K562 (cell line): ENCODE data around the gene ATP9B. TPM values are rescaled to one million over a fixed set of nuclear protein-coding genes. Genes with fewer than 3 reads are reported as not detected.

ENCODE experiments used
- ATAC-seq: fragments of 200-7000 bp; cut with Tn5 transposase; 3 replicates; pipeline ENCODE4 v1.9.1; 2020; ENCODE audit warnings: moderate library complexity
- BruUV-seq: library from RNA; stranded (reverse); fragments of 400-500 nt; replicated peaks from 2 replicates; lab custom pipeline; 2021; lab: Mats Ljungman, UMichigan
- CTCF ChIA-PET: fragments of 300-600 bp; formaldehyde crosslinking; extraction: SDS; loops from one replicate; lab custom pipeline; 2021; ENCODE audit warnings: low intra/inter-chr PET ratio; lab: Yijun Ruan, JAX
- POLR2A ChIA-PET: fragments of 300-600, 350-650 bp; sonication (Branson Sonifier 250); formaldehyde crosslinking; extraction: SDS; loops from one replicate; lab custom pipeline; 2021; ENCODE audit warnings: antibody characterized with exemption, inconsistent platforms; lab: Yijun Ruan, JAX
- DNase-seq, 4 experiments: peaks; one replicate each; pipeline versions ENCODE4 v3.0.0 to v3.0.0-alpha.2; 2011 to 2018; ENCODE audit warnings: low spot score in 3 of 4, mixed read lengths in 3 of 4; ENCODE audit errors: extremely low read depth in 1 of 4
- FAIRE-seq: peaks from 2 replicates; lab custom pipeline; 2011; peaks lifted over from hg19 to GRCh38; lab: Jason Lieb, UNC
- H2AFZ ChIP-seq: 2 replicates; pipeline ENCODE4 v1.6.0; 2011; ENCODE audit warnings: low read depth, low read length, control low read depth, inconsistent platforms
- H3K27ac ChIP-seq: fragments of 200-600 bp; 3 replicates; pipeline ENCODE4 v1.8.0; 2011; ENCODE audit warnings: low read depth, mild to moderate bottlenecking, control low read depth, inconsistent platforms, low read length, moderate library complexity, mixed read lengths; ENCODE audit errors: extremely low read depth
- H3K27me3 ChIP-seq, 2 experiments: fragments of 300-600 bp in 1 of 2; 2 replicates in 1 of 2; 3 replicates in 1 of 2; pipeline versions ENCODE4 v1.6.0 to v1.8.0; 2011; ENCODE audit warnings: inconsistent platforms in 2 of 2, low read length in 2 of 2, mild to moderate bottlenecking in 1 of 2, mixed read lengths in 1 of 2, moderate library complexity in 1 of 2; ENCODE audit not compliant: control insufficient read depth in 2 of 2, insufficient read depth in 2 of 2
- H3K36me3 ChIP-seq: fragments of 300-600 bp; 3 replicates; pipeline ENCODE4 v1.8.0; 2011; ENCODE audit warnings: mild to moderate bottlenecking, low read length, inconsistent platforms; ENCODE audit not compliant: control insufficient read depth, insufficient read depth
- H3K4me1 ChIP-seq, 2 experiments: fragments of 200-600 bp in 1 of 2; replicated peaks in 1 of 2; 2 replicates in 1 of 2; 3 replicates in 1 of 2; pipeline versions ENCODE4 v1.5.1 to v1.8.0; 2011; ENCODE audit warnings: inconsistent platforms in 2 of 2, low read length in 2 of 2, mild to moderate bottlenecking in 1 of 2, mixed read lengths in 1 of 2, moderate library complexity in 1 of 2; ENCODE audit not compliant: control insufficient read depth in 2 of 2, insufficient read depth in 2 of 2
- H3K4me2 ChIP-seq: 2 replicates; pipeline ENCODE4 v1.6.1; 2011; ENCODE audit warnings: low read length, control low read depth, inconsistent platforms, mixed read lengths; ENCODE audit not compliant: insufficient read depth
- H3K4me3 ChIP-seq: fragments of 200-600 bp; sonication (generic), shearing (Covaris generic); 2 replicates; pipeline ENCODE4 v1.5.1; 2016; ENCODE audit warnings: control low read depth, inconsistent platforms
- H3K79me2 ChIP-seq: fragments of 200-600 bp; 3 replicates; pipeline ENCODE4 v1.8.0; 2011; ENCODE audit warnings: low read length, inconsistent platforms; ENCODE audit not compliant: control insufficient read depth, insufficient read depth
- H3K9ac ChIP-seq, 2 experiments: 2 replicates each; pipeline versions ENCODE4 v1.6.0 to v1.6.1; 2011; ENCODE audit warnings: low read depth in 2 of 2, low read length in 2 of 2, control low read depth in 1 of 2, inconsistent platforms in 1 of 2, mild to moderate bottlenecking in 1 of 2, mixed read lengths in 1 of 2; ENCODE audit not compliant: insufficient read depth in 1 of 2
- H3K9me1 ChIP-seq: one replicate; pipeline ENCODE4 v1.6.0; 2011; ENCODE audit warnings: inconsistent platforms, mild to moderate bottlenecking, low read length, moderate library complexity; ENCODE audit not compliant: control insufficient read depth, insufficient read depth
- H3K9me3 ChIP-seq: replicated peaks from 2 replicates; pipeline ENCODE4 v1.5.1; 2011; ENCODE audit warnings: low read depth, low read length, inconsistent platforms; ENCODE audit not compliant: control insufficient read depth, insufficient read depth
- H4K20me1 ChIP-seq: replicated peaks from 2 replicates; pipeline ENCODE4 v1.6.1; 2011; ENCODE audit warnings: low read length, inconsistent platforms, mixed read lengths; ENCODE audit not compliant: control insufficient read depth, insufficient read depth
- ARID2 ChIP-seq: fragments of 450-650 bp; IDR thresholded peaks from 2 replicates; pipeline ENCODE4 v1.6.1; 2017; ENCODE audit warnings: antibody characterized with exemption, mild to moderate bottlenecking
- FUS ChIP-seq: fragments of 200-400 bp; formaldehyde crosslinking; optimal IDR thresholded peaks from 2 replicates; pipeline ENCODE3; 2017; ENCODE audit warnings: low read depth, low read length
- GABPB2 ChIP-seq: fragments of 250-450 bp; sonication (Bioruptor Pico); conservative IDR thresholded peaks from 2 replicates; pipeline ENCODE4 v1.5.1; 2021; ENCODE audit warnings: mild to moderate bottlenecking
- NFYB ChIP-seq: IDR thresholded peaks from 2 replicates; pipeline ENCODE4 v1.6.1; 2011; ENCODE audit warnings: mild to moderate bottlenecking, moderate library complexity; ENCODE audit not compliant: insufficient read length; ENCODE audit errors: extremely low read depth
- PML ChIP-seq: IDR thresholded peaks from 2 replicates; pipeline ENCODE4 v1.6.1; 2012; ENCODE audit warnings: low read length, inconsistent platforms
- SPI1 ChIP-seq: IDR thresholded peaks from 2 replicates; pipeline ENCODE4 v1.6.1; 2011; ENCODE audit warnings: low read depth, low read length, control low read depth, borderline replicate concordance
- THRA ChIP-seq: fragments of 450-650 bp; IDR thresholded peaks from 2 replicates; pipeline ENCODE4 v1.6.1; 2017; ENCODE audit warnings: mild to moderate bottlenecking, moderate library complexity
- YBX1 ChIP-seq: fragments of 450-650 bp; IDR thresholded peaks from 2 replicates; pipeline ENCODE4 v1.7.1; 2016; ENCODE audit warnings: mild to moderate bottlenecking
- WGBS: fragments of 100-300 bp; shearing (Covaris generic); methylation state at CpG from one replicate; pipeline ENCODE4 v1.1.6; 2016; ENCODE audit warnings: low coverage, mixed read lengths; ENCODE audit not compliant: insufficient coverage; ENCODE audit errors: missing lambda C conversion rate; 5-methylcytosine and 5-hydroxymethylcytosine counted together
- in situ Hi-C: fragments of 300-500 bp; cut with MboI; formaldehyde crosslinking; loops from 4 replicates; pipeline ENCODE4 v1.15.0; 2018; ENCODE audit warnings: inconsistent platforms, mixed read lengths
- intact Hi-C: fragments of 100-400 bp; cut with micrococcal nuclease; formaldehyde crosslinking; loops from 2 replicates; pipeline ENCODE4 v1.14.2; 2022
- polyA plus RNA-seq, 8 experiments: library from polyadenylated mRNA; depleted of rRNA in 4 of 8; stranded (reverse) in 5 of 8; unstranded in 3 of 8; fragments of >200 nt; fragmentation: Nextera tagmentation in 2 of 8; fragmentation: Illumina TruSeq in 1 of 8; extraction: Ambion mirVana in 2 of 8; extraction: Trizol in 1 of 8; gene quantifications; 2 replicates each; pipeline versions ENCODE4 v1.2.1 to v1.2.3, GENCODE V29; 2011 to 2014; ENCODE audit warnings: inconsistent platforms in 1 of 8, missing spikeins in 1 of 8
- total RNA-seq, 7 experiments: library from RNA; depleted of rRNA in 6 of 7; stranded (reverse); fragments of >200 nt in 6 of 7; fragmentation: Illumina TruSeq in 2 of 7; extraction: Trizol in 2 of 7; gene quantifications; 2 replicates each; pipeline versions ENCODE4 v1.2.1 to v1.2.3, GENCODE V29; 2011 to 2021; ENCODE audit warnings: low replicate concordance in 1 of 7
- TF ChIP-seq, protein P1 (sequence below): fragments of 450-650 bp; IDR thresholded peaks from one replicate; pipeline ENCODE4 v1.6.1; 2018; ENCODE audit warnings: mild to moderate bottlenecking, moderate library complexity; ENCODE audit not compliant: partially characterized antibody

The ATP9B gene
- total and polyA plus RNA-seq, 9 of the 15 experiments (the other 6 are each of a cell fraction or from before 2014, with no cell fraction given): 0.66 to 13.2 (median 7.9) TPM

DNA sequence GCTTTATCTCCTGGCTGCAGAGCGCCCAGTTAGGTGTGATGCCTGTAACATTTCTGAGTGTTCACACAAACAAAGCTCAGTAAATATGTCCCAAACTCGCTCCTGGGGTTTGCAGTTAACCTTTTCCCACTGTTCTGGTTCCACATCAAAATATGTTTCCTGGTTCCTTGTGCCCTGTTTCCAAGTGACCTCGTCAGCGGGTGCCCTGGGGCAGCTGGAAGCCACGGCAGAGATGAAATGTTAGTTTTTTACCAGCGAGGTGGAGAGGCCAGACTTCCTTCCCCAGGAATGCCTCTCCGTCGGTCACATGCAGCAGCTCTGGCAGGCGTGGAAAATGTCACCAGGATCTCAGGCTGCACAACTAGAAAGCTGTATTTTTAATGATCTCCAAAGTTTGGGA lies 344.7 kb downstream of the ATP9B start:
- intact Hi-C loops (no loop called here), in situ Hi-C loops (no loop called here)
- no peaks in the 10 kb centered on the region; the same call in 1 of the 2 replicates for H4K20me1 ChIP-seq
- H3K36me3 ChIP-seq: peaks cover 9% of the 10 kb centered on the region; the same call in 2 of the 3 replicates
- peaks cover 12% of the 10 kb centered on the region; the same call in 2 of the 3 replicates for H3K79me2 ChIP-seq
- DNase-seq (no peak), ATAC-seq (no peak), FAIRE-seq (no peak)
- no peaks in the 10 kb centered on the region for H3K9me1 ChIP-seq
- H3K27me3 ChIP-seq: no peaks in the 10 kb centered on the region
- H3K4me1 ChIP-seq: peaks cover 8 to 21% of the 10 kb centered on the region in 2 experiments; a peak in 4 of 5 replicates
- no peak overlapping the region for H3K9ac ChIP-seq
- no peak overlapping the region for H2AFZ ChIP-seq
- POLR2A ChIA-PET: interaction anchor here (1.1 kb wide), 1 partner anchor 8 kb away, joined by 3 read pairs; no protein-coding TSS in a partner anchor
- CTCF ChIA-PET: no interaction called here
- no peak overlapping the region for H3K4me3 ChIP-seq
- BruUV-seq: no TSS peak
- TF ChIP-seq NFYB: no peak
- TF ChIP-seq THRA: no peak
- TF ChIP-seq YBX1: no peak
- TF ChIP-seq ARID2: no peak
- no peak for TF ChIP-seq PML
- TF ChIP-seq GABPB2: no peak
- TF ChIP-seq SPI1: no peak
- TF ChIP-seq, protein P1, sequence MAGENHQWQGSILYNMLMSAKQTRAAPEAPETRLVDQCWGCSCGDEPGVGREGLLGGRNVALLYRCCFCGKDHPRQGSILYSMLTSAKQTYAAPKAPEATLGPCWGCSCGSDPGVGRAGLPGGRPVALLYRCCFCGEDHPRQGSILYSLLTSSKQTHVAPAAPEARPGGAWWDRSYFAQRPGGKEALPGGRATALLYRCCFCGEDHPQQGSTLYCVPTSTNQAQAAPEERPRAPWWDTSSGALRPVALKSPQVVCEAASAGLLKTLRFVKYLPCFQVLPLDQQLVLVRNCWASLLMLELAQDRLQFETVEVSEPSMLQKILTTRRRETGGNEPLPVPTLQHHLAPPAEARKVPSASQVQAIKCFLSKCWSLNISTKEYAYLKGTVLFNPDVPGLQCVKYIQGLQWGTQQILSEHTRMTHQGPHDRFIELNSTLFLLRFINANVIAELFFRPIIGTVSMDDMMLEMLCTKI: no peak
- no peak for TF ChIP-seq FUS
- H3K9me3 ChIP-seq: no peaks in the 10 kb centered on the region
- H3K27ac ChIP-seq: no peak overlapping the region
- WGBS: 87% methylated on average over 8 of the region's 9 CpGs
- no peak overlapping the region for H3K4me2 ChIP-seq
